CD4-positive, alpha-beta memory T cell (primary cell): ENCODE data around the gene RNF149. TPM values are rescaled to one million over a fixed set of nuclear protein-coding genes. Genes with fewer than 3 reads are reported as not detected.

Experiments
- CTCF ChIA-PET: fragments of 350-600 bp; sonication (Branson Sonifier 250); formaldehyde crosslinking; loops from one replicate; lab custom pipeline; 2021; ENCODE audit warnings: inconsistent platforms; ENCODE audit not compliant: partially characterized antibody; lab: Charles Lee
- POLR2A ChIA-PET: fragments of 350-600 bp; sonication (Branson Sonifier 250); formaldehyde crosslinking; loops from one replicate; lab custom pipeline; 2021; ENCODE audit not compliant: partially characterized antibody; lab: Charles Lee
- DNase-seq, 5 donors: peaks; one replicate each; pipeline versions ENCODE4 v3.0.0 to v3.0.0-alpha.2; 2020 to 2022; ENCODE audit warnings: mixed read lengths in 1 of 5
- H3K27ac ChIP-seq: one replicate; pipeline ENCODE4 v1.7.0; 2013; ENCODE audit warnings: low read depth, low read length
- H3K27me3 ChIP-seq: 2 replicates; pipeline ENCODE4 v1.7.0; 2013; ENCODE audit warnings: mild to moderate bottlenecking, low read length, moderate library complexity; ENCODE audit not compliant: insufficient read depth
- H3K36me3 ChIP-seq: 2 replicates; pipeline ENCODE4 v1.7.0; 2013; ENCODE audit warnings: mild to moderate bottlenecking, low read length, moderate library complexity; ENCODE audit not compliant: insufficient read depth
- H3K4me1 ChIP-seq: 2 replicates; pipeline ENCODE4 v1.7.0; 2013; ENCODE audit warnings: mild to moderate bottlenecking, low read length, moderate library complexity; ENCODE audit not compliant: insufficient read depth
- H3K4me3 ChIP-seq, 2 donors: one replicate each; pipeline ENCODE4 v1.7.0; 2013; ENCODE audit warnings: low read length in 2 of 2, mild to moderate bottlenecking in 1 of 2
- H3K9me3 ChIP-seq, 2 donors: one replicate each; pipeline ENCODE4 v1.7.0; 2013; ENCODE audit warnings: low read length in 2 of 2, control low read depth in 1 of 2; ENCODE audit not compliant: control insufficient read depth in 1 of 2
- H3K27ac Mint-ChIP-seq, 7 donors: one replicate each; pipeline ENCODE4 v1.8.0; 2020 to 2021; ENCODE audit warnings: mixed read lengths in 7 of 7, mild to moderate bottlenecking in 6 of 7, inconsistent platforms in 3 of 7, moderate library complexity in 3 of 7
- H3K27me3 Mint-ChIP-seq, 2 donors: one replicate each; pipeline ENCODE4 v1.8.0; 2020 to 2021; ENCODE audit warnings: mixed read lengths in 2 of 2
- H3K36me3 Mint-ChIP-seq, 2 donors: one replicate each; pipeline ENCODE4 v1.8.0; 2020 to 2021; ENCODE audit warnings: mixed read lengths in 2 of 2, inconsistent platforms in 1 of 2, mild to moderate bottlenecking in 1 of 2
- H3K4me1 Mint-ChIP-seq, 4 donors: one replicate each; pipeline ENCODE4 v1.8.0; 2020 to 2021; ENCODE audit warnings: mixed read lengths in 4 of 4, mild to moderate bottlenecking in 1 of 4
- H3K4me3 Mint-ChIP-seq, 8 donors: one replicate each; pipeline ENCODE4 v1.8.0; 2020 to 2021; ENCODE audit warnings: mixed read lengths in 8 of 8, mild to moderate bottlenecking in 7 of 8, moderate library complexity in 6 of 8, inconsistent platforms in 3 of 8
- H3K9me3 Mint-ChIP-seq, 8 donors: one replicate each; pipeline ENCODE4 v1.8.0; 2020 to 2021; ENCODE audit warnings: mixed read lengths in 8 of 8, mild to moderate bottlenecking in 5 of 8, inconsistent platforms in 3 of 8, moderate library complexity in 1 of 8
- intact Hi-C: fragments of 100-400 bp; cut with micrococcal nuclease; formaldehyde crosslinking; loops from one replicate; pipeline ENCODE4 v1.15.1; 2023
- polyA plus RNA-seq, 2 donors: library from polyadenylated mRNA; unstranded; fragments of 300-500 nt; fragmentation: Illumina TruSeq; gene quantifications; one replicate each; pipeline ENCODE4 v1.2.3, GENCODE V29; 2021
- total RNA-seq, 2 experiments: library from RNA; stranded (reverse); gene quantifications; one replicate each; pipeline ENCODE4 v1.2.3, GENCODE V29; 2021

RNF149 gene
- total and polyA plus RNA-seq, 4 experiments from 2014 or later, result 67.6 to 154 (median 116) TPM

- DNase-seq, result no peak
- H3K27me3 ChIP-seq, result no peaks in the 10 kb centered on the region
- Mint-ChIP-seq H3K4me1 (peaks cover 29 to 39% (median 34%) of the 10 kb centered on the region in 4 donors), H3K36me3 (peaks cover 59 to 87% of the 10 kb centered on the region in 2 donors), H3K9me3 (no peaks in the 10 kb centered on the region), H3K27me3 (no peaks in the 10 kb centered on the region), H3K4me3 (no peak overlapping the region), H3K27ac (peak overlapping the region; percentile 64 to 84 (median 81))
- POLR2A ChIA-PET, result interaction anchor here (0.5 to 3.0 kb wide), 4 partner anchors 13 to 324 kb away, joined by 3 to 21 read pairs (median 4); partner anchors contain the start of gene CNOT11
- intact Hi-C loops, result no loop called here
- no peaks in the 10 kb centered on the region for H3K9me3 ChIP-seq
- no peak overlapping the region for H3K27ac ChIP-seq
- H3K36me3 ChIP-seq, result peaks cover 80% of the 10 kb centered on the region
- H3K4me3 ChIP-seq, result no peak overlapping the region
- CTCF ChIA-PET, result interaction anchor here (1.2 kb wide), 2 partner anchors 10 to 94 kb away, joined by 3 to 5 read pairs; no protein-coding TSS in a partner anchor
- H3K4me1 ChIP-seq, result peaks cover 12% of the 10 kb centered on the region
Measured at GRCh38 chr2:101267671-101268656, 40.5 kb downstream of the RNF149 start.

- intact Hi-C loops, result no loop called here
- Mint-ChIP-seq H3K27ac (peak overlapping the region in 5 of 7 donors; percentile 1 to 80 (median 59)), H3K9me3 (no peaks in the 10 kb centered on the region), H3K36me3 (peaks cover 58 to 82% of the 10 kb centered on the region in 2 donors), H3K4me1 (peaks cover 24 to 38% (median 29%) of the 10 kb centered on the region in 4 donors), H3K27me3 (no peaks in the 10 kb centered on the region), H3K4me3 (no peak overlapping the region)
- Histone ChIP-seq H3K4me1 (no peaks in the 10 kb centered on the region), H3K4me3 (no peak overlapping the region), H3K27me3 (no peaks in the 10 kb centered on the region), H3K36me3 (peaks cover 69% of the 10 kb centered on the region), H3K27ac (no peak overlapping the region), H3K9me3 (no peaks in the 10 kb centered on the region)
- DNase-seq, result no peak
- ChIA-PET POLR2A (interaction anchor here (1.2 to 3.0 kb wide), 2 partner anchors 13 kb away, joined by 7 to 21 read pairs; partner anchors contain the start of gene CNOT11), CTCF (no interaction called here)
Measured at GRCh38 chr2:101265893-101266499, 42.5 kb downstream of the RNF149 start.

- H3K27ac ChIP-seq, result peak overlapping the region; percentile 8
- POLR2A ChIA-PET, result interaction anchor here (1.4 kb wide), 1 partner anchor 97 kb away, joined by 4 read pairs; no protein-coding TSS in a partner anchor
- CTCF ChIA-PET, result no interaction called here
- Mint-ChIP-seq H3K9me3 (no peaks in the 10 kb centered on the region), H3K36me3 (peaks cover 53 to 80% of the 10 kb centered on the region in 2 donors), H3K27me3 (no peaks in the 10 kb centered on the region), H3K4me3 (peak overlapping the region in 1 of 8 donors; percentile 52), H3K4me1 (peaks cover 24 to 35% (median 30%) of the 10 kb centered on the region in 4 donors), H3K27ac (peak overlapping the region; percentile 13 to 82 (median 69))
- H3K4me1 ChIP-seq, result no peaks in the 10 kb centered on the region
- H3K9me3 ChIP-seq, result no peaks in the 10 kb centered on the region
- H3K27me3 ChIP-seq, result no peaks in the 10 kb centered on the region
- no peak for DNase-seq
- intact Hi-C loops, result no loop called here
- no peak overlapping the region for H3K4me3 ChIP-seq
- H3K36me3 ChIP-seq, result peaks cover 54% of the 10 kb centered on the region
Measured at GRCh38 chr2:101264360-101264939, 44.1 kb downstream of the RNF149 start.

GRCh38 chr2:101263377-101263800, 45.1 kb downstream of the RNF149 start:
- no peak overlapping the region for H3K4me3 ChIP-seq
- H3K27me3 Mint-ChIP-seq, result no peaks in the 10 kb centered on the region
- peaks cover 55 to 80% of the 10 kb centered on the region in 2 donors for H3K36me3 Mint-ChIP-seq
- H3K4me3 Mint-ChIP-seq, result no peak overlapping the region
- H3K27me3 ChIP-seq, result no peaks in the 10 kb centered on the region
- ChIA-PET CTCF (interaction anchor here (1.3 kb wide), 1 partner anchor 10 kb away, joined by 4 read pairs; no protein-coding TSS in a partner anchor), POLR2A (interaction anchor here (2.6 kb wide), 1 partner anchor 11 kb away, joined by 15 read pairs; the partner anchor contains the start of gene CNOT11)
- intact Hi-C loops, result no loop called here
- no peaks in the 10 kb centered on the region for H3K9me3 Mint-ChIP-seq
- H3K27ac Mint-ChIP-seq, result peak overlapping the region; percentile 3 to 88 (median 57)
- H3K36me3 ChIP-seq, result peaks cover 48% of the 10 kb centered on the region
- no peaks in the 10 kb centered on the region for H3K9me3 ChIP-seq
- peaks cover 3% of the 10 kb centered on the region for H3K4me1 ChIP-seq
- no peak for DNase-seq
- no peak overlapping the region for H3K27ac ChIP-seq
- H3K4me1 Mint-ChIP-seq, result peaks cover 25 to 45% (median 36%) of the 10 kb centered on the region in 4 donors

- Histone ChIP-seq H3K27me3 (no peaks in the 10 kb centered on the region), H3K4me1 (peaks cover 3% of the 10 kb centered on the region), H3K27ac (no peak overlapping the region), H3K9me3 (no peaks in the 10 kb centered on the region), H3K4me3 (no peak overlapping the region), H3K36me3 (peaks cover 39% of the 10 kb centered on the region)
- H3K27me3 Mint-ChIP-seq, result no peaks in the 10 kb centered on the region
- DNase-seq, result no peak
- H3K36me3 Mint-ChIP-seq, result peaks cover 55 to 78% of the 10 kb centered on the region in 2 donors
- CTCF ChIA-PET, result no interaction called here
- no peaks in the 10 kb centered on the region for H3K9me3 Mint-ChIP-seq
- H3K4me1 Mint-ChIP-seq, result peaks cover 28 to 49% (median 37%) of the 10 kb centered on the region in 4 donors
- POLR2A ChIA-PET, result interaction anchor here (1.2 to 2.6 kb wide), 2 partner anchors 9 to 46 kb away, joined by 3 to 15 read pairs; partner anchors contain the start of genes CNOT11 and RNF149
- peak overlapping the region in 5 of 7 donors; percentile 18 to 81 (median 33) for H3K27ac Mint-ChIP-seq
- no peak overlapping the region for H3K4me3 Mint-ChIP-seq
- intact Hi-C loops, result no loop called here
Measured at GRCh38 chr2:101262142-101262541, 46.4 kb downstream of the RNF149 start.

- H3K27me3 Mint-ChIP-seq, result no peaks in the 10 kb centered on the region
- H3K27me3 ChIP-seq, result no peaks in the 10 kb centered on the region
- intact Hi-C loops, result loop anchor here (10.0 kb wide), 1 partner anchor 54 kb away; no protein-coding TSS in a partner anchor
- H3K36me3 ChIP-seq, result peaks cover 20% of the 10 kb centered on the region
- H3K9me3 Mint-ChIP-seq, result no peaks in the 10 kb centered on the region
- ChIA-PET POLR2A (interaction anchor here (1.2 kb wide), 1 partner anchor 13 kb away, joined by 3 read pairs; no protein-coding TSS in a partner anchor), CTCF (interaction anchor here (0.7 to 1.5 kb wide), 4 partner anchors 9 to 84 kb away, joined by 3 read pairs; no protein-coding TSS in a partner anchor)
- H3K4me1 ChIP-seq, result peaks cover 33% of the 10 kb centered on the region
- H3K4me1 Mint-ChIP-seq, result peaks cover 37 to 69% (median 52%) of the 10 kb centered on the region in 4 donors
- H3K9me3 ChIP-seq, result no peaks in the 10 kb centered on the region
- DNase-seq, result no peak
- H3K4me3 ChIP-seq, result no peak overlapping the region
- peaks cover 41 to 64% of the 10 kb centered on the region in 2 donors for H3K36me3 Mint-ChIP-seq
- no peak overlapping the region for H3K4me3 Mint-ChIP-seq
- H3K27ac Mint-ChIP-seq, result peak overlapping the region in 2 of 7 donors; percentile 24 to 36
- H3K27ac ChIP-seq, result no peak overlapping the region
Measured at GRCh38 chr2:101258804-101259203, 49.7 kb downstream of the RNF149 start.
